OCI-LY3 (cell line): Measurements from ENCODE around the gene DCUN1D1.

Experiments
- CTCF ChIP-seq: fragments of 200-600, 300-600 bp; sonication (generic); IDR thresholded peaks from 2 replicates; pipeline ENCODE4 v1.5.1; 2014; ENCODE audit warnings: antibody characterized with exemption, low read length, low read depth
- EZH2phosphoT487 ChIP-seq: fragments of 200-600 bp; shearing (Covaris generic); IDR thresholded peaks from 2 replicates; pipeline ENCODE4 v1.6.1; 2018; ENCODE audit warnings: antibody characterized with exemption, mixed run types, low read depth

GRCh38 chr3:182969277-182969676, 11.1 kb downstream of the DCUN1D1 start:
- TF ChIP-seq CTCF = no peak
- TF ChIP-seq EZH2phosphoT487 = no peak
